Gastrocnemius medialis (tissue), 4 donors: ENCODE measurements around the gene ABT1.

Source experiments
- POLR2A ChIP-seq, 2 donors: fragments of 450-650 bp; IDR thresholded peaks; one replicate each; pipeline ENCODE4 v1.6.1; 2017; ENCODE audit warnings: antibody characterized with exemption in 2 of 2, mild to moderate bottlenecking in 2 of 2, moderate library complexity in 2 of 2
- TF ChIP-seq, protein P1 (sequence below), 5 experiments: fragments of 450-650 bp in 3 of 5; fragments of 200-600 bp in 2 of 5; sonication (generic) in 2 of 5; IDR thresholded peaks in 4 of 5; conservative IDR thresholded peaks in 1 of 5; 1 replicate in 4 of 5; 2 replicates in 1 of 5; pipeline ENCODE4 v1.5.1; 2016 to 2019; ENCODE audit warnings: antibody characterized with exemption in 5 of 5, mild to moderate bottlenecking in 3 of 5, moderate library complexity in 3 of 5

DNA sequence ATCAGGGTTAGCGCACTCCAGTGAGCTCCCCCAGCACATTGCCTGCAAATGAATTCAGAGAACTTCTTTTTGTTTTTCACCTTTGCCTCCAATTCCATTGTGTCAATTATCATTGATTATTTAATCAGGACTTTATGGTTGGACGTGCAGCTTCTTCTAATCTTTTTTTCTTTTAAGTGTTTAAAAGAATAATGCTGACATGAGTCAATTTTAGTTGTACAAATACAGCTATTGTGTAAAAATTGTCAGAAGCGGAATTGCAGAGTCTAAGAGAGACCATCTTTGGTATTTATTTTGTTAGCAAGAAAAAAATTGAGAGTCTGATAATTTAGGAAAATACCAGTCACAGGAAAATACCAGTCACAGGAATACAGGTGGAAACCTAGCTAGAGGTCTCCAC, 5.5 kb downstream of the ABT1 start:
- TF ChIP-seq, protein P1, sequence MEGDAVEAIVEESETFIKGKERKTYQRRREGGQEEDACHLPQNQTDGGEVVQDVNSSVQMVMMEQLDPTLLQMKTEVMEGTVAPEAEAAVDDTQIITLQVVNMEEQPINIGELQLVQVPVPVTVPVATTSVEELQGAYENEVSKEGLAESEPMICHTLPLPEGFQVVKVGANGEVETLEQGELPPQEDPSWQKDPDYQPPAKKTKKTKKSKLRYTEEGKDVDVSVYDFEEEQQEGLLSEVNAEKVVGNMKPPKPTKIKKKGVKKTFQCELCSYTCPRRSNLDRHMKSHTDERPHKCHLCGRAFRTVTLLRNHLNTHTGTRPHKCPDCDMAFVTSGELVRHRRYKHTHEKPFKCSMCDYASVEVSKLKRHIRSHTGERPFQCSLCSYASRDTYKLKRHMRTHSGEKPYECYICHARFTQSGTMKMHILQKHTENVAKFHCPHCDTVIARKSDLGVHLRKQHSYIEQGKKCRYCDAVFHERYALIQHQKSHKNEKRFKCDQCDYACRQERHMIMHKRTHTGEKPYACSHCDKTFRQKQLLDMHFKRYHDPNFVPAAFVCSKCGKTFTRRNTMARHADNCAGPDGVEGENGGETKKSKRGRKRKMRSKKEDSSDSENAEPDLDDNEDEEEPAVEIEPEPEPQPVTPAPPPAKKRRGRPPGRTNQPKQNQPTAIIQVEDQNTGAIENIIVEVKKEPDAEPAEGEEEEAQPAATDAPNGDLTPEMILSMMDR (IDR thresholded peaks at IDR 0.05 in 4 of 5, conservative IDR thresholded peaks at IDR 0.05 in 1 of 5) = no peak
- TF ChIP-seq POLR2A (IDR thresholded peaks at IDR 0.05) = no peak
